Measurements from ENCODE around the gene MPPE1. TPM values are rescaled to one million over a fixed set of nuclear protein-coding genes. Genes with fewer than 3 reads are reported as not detected.

The MPPE1 gene
- total and polyA plus RNA-seq, 4 donors, result 41.3 to 71.4 (median 44.0) TPM

GRCh38 chr18:11873670-11874340 is 34.3 kb downstream of the MPPE1 start:
- TF ChIP-seq CTCF (IDR thresholded peaks at IDR 0.05; ENCODE audit: control extremely low read depth, extremely low read depth), result no peak
- peaks cover 0 to 3% (median 0%) of the 10 kb centered on the region in 4 donors for H3K9me3 ChIP-seq (ENCODE audit: control insufficient read depth in 4 of 4, insufficient read depth in 3 of 4, low read length in 3 of 4)
- ATAC-seq (ENCODE audit: insufficient read depth, low FRiP score), result no peak
- no peaks in the 10 kb centered on the region for H3K27me3 ChIP-seq (ENCODE audit: control insufficient read depth in 3 of 3, insufficient read depth in 3 of 3, low read length in 2 of 3)
- H3K4me1 ChIP-seq (ENCODE audit: control insufficient read depth in 5 of 5, insufficient read depth in 5 of 5, low read length in 5 of 5), result peaks cover 0 to 2% (median 0%) of the 10 kb centered on the region in 5 donors
- WGBS, 2 donors, result 81 to 84% methylated on average over 15 of the region's 15 CpGs
- no peak for DNase-seq
- no peaks in the 10 kb centered on the region for H3K36me3 ChIP-seq (ENCODE audit: control insufficient read depth in 4 of 4, insufficient read depth in 4 of 4, low read length in 4 of 4)
- no peak overlapping the region for H3K9ac ChIP-seq (ENCODE audit: insufficient read depth in 1 of 2, low read length in 2 of 2)
- no peak overlapping the region for H3K4me3 ChIP-seq
- no peak overlapping the region for H3K27ac ChIP-seq (ENCODE audit: low read depth in 1 of 2, low read length in 1 of 2)

DNA sequence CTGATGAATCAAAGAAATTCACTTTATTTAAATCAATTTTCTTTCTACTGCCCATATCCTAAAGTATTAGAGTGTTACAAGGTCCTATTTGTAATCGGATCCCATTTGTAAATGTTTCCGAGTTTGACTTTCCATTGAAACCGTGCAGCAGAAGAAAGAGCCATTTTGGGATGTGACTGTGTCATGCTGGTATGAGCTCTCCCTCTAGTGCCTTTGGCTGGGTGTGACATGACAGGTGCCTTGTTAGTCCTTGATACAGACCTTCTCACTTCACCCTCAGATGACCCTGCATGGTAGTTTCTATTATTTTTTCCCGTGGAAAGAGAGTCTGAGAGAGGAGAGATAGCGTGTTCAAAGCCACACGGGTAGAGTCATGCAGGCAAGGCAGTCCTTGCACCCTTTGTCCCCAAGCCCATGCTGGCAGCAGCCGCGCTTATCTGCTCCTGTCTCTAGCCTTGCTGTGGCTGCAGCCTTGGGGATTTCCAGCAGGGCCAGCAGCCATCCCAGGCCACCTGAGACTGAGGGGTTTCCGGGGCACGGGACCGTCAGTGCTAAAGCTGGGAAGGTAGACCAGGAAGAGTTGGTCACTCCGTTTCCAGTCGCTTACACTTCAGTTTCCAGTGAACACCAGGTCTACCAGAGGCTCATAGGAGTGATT is 35.5 kb downstream of the MPPE1 start:
- ATAC-seq (ENCODE audit: insufficient read depth, low FRiP score) (peak; percentile 58), DNase-seq (peak in 1 of 3 donors; percentile 30)
- H3K4me3 ChIP-seq, result no peak overlapping the region
- peak overlapping the region in 1 of 2 donors; percentile 1 for H3K27ac ChIP-seq (ENCODE audit: low read depth in 1 of 2, low read length in 1 of 2)
- no peaks in the 10 kb centered on the region for H3K36me3 ChIP-seq (ENCODE audit: control insufficient read depth in 4 of 4, insufficient read depth in 4 of 4, low read length in 4 of 4)
- peaks cover 0 to 2% (median 0%) of the 10 kb centered on the region in 5 donors for H3K4me1 ChIP-seq (ENCODE audit: control insufficient read depth in 5 of 5, insufficient read depth in 5 of 5, low read length in 5 of 5)
- H3K27me3 ChIP-seq (ENCODE audit: control insufficient read depth in 3 of 3, insufficient read depth in 3 of 3, low read length in 2 of 3), result no peaks in the 10 kb centered on the region
- 67 to 84% methylated on average over 13 of the region's 13 CpGs for WGBS, 2 donors
- TF ChIP-seq CTCF (IDR thresholded peaks at IDR 0.05; ENCODE audit: control extremely low read depth, extremely low read depth), result peak; percentile 17
- no peak overlapping the region for H3K9ac ChIP-seq (ENCODE audit: insufficient read depth in 1 of 2, low read length in 2 of 2)
- peaks cover 0 to 3% (median 0%) of the 10 kb centered on the region in 4 donors for H3K9me3 ChIP-seq (ENCODE audit: control insufficient read depth in 4 of 4, insufficient read depth in 3 of 4, low read length in 3 of 4)

GRCh38 chr18:11871501-11871900 is 36.6 kb downstream of the MPPE1 start:
- DNase-seq (no peak), ATAC-seq (ENCODE audit: insufficient read depth, low FRiP score) (no peak)
- Histone ChIP-seq H3K27me3 (ENCODE audit: control insufficient read depth in 3 of 3, insufficient read depth in 3 of 3, low read length in 2 of 3) (no peaks in the 10 kb centered on the region), H3K9me3 (ENCODE audit: control insufficient read depth in 4 of 4, insufficient read depth in 3 of 4, low read length in 3 of 4) (peaks cover 0 to 3% (median 0%) of the 10 kb centered on the region in 4 donors), H3K9ac (ENCODE audit: insufficient read depth in 1 of 2, low read length in 2 of 2) (no peak overlapping the region), H3K27ac (ENCODE audit: low read depth in 1 of 2, low read length in 1 of 2) (no peak overlapping the region), H3K4me1 (ENCODE audit: control insufficient read depth in 5 of 5, insufficient read depth in 5 of 5, low read length in 5 of 5) (peaks cover 0 to 2% (median 0%) of the 10 kb centered on the region in 5 donors), H3K4me3 (no peak overlapping the region), H3K36me3 (ENCODE audit: control insufficient read depth in 4 of 4, insufficient read depth in 4 of 4, low read length in 4 of 4) (no peaks in the 10 kb centered on the region)
- no peak for TF ChIP-seq CTCF (IDR thresholded peaks at IDR 0.05; ENCODE audit: control extremely low read depth, extremely low read depth)
- WGBS, 2 donors, result 66 to 76% methylated on average over 5 of the region's 5 CpGs
